Epithelial cell of esophagus (primary cell): ENCODE data around the gene DKK3.

ENCODE experiments used
- DNase-seq: peaks from one replicate; pipeline ENCODE4 v3.0.0; 2010; ENCODE audit warnings: low read depth
- H3K4me3 ChIP-seq: 2 replicates; pipeline ENCODE4 v1.5.1; 2011; ENCODE audit warnings: mild to moderate bottlenecking, low read length, control low read depth
- TF ChIP-seq, protein P1 (sequence below): IDR thresholded peaks from 2 replicates; pipeline ENCODE4 v1.5.1; 2011; ENCODE audit warnings: low read depth, mild to moderate bottlenecking, low read length, control low read depth, inconsistent platforms; ENCODE audit not compliant: insufficient read depth; ENCODE audit errors: missing control alignments

DKK3 gene

DNA sequence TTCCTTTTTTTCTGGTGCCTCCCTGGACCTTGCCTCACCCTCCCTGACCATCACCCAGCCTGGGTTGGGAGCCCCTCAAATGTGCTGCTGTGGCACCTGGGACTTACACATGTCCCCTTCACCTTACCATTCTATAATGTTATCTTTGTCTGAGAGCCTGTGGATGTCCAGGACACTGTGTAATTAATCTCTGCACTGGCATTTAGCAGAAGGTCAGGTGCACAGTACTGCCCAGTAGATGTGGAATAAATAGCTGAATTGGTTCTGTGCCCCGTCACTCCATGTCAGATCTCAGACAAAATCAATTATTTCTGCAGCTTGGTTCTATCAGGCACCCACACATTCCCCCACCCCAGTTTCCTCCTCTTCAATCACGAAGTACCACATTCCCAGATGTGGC is 19.9 kb upstream of the DKK3 start:
- DNase-seq, result no peak
- TF ChIP-seq, protein P1, sequence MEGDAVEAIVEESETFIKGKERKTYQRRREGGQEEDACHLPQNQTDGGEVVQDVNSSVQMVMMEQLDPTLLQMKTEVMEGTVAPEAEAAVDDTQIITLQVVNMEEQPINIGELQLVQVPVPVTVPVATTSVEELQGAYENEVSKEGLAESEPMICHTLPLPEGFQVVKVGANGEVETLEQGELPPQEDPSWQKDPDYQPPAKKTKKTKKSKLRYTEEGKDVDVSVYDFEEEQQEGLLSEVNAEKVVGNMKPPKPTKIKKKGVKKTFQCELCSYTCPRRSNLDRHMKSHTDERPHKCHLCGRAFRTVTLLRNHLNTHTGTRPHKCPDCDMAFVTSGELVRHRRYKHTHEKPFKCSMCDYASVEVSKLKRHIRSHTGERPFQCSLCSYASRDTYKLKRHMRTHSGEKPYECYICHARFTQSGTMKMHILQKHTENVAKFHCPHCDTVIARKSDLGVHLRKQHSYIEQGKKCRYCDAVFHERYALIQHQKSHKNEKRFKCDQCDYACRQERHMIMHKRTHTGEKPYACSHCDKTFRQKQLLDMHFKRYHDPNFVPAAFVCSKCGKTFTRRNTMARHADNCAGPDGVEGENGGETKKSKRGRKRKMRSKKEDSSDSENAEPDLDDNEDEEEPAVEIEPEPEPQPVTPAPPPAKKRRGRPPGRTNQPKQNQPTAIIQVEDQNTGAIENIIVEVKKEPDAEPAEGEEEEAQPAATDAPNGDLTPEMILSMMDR, result no peak
- no peak overlapping the region for H3K4me3 ChIP-seq

DNA sequence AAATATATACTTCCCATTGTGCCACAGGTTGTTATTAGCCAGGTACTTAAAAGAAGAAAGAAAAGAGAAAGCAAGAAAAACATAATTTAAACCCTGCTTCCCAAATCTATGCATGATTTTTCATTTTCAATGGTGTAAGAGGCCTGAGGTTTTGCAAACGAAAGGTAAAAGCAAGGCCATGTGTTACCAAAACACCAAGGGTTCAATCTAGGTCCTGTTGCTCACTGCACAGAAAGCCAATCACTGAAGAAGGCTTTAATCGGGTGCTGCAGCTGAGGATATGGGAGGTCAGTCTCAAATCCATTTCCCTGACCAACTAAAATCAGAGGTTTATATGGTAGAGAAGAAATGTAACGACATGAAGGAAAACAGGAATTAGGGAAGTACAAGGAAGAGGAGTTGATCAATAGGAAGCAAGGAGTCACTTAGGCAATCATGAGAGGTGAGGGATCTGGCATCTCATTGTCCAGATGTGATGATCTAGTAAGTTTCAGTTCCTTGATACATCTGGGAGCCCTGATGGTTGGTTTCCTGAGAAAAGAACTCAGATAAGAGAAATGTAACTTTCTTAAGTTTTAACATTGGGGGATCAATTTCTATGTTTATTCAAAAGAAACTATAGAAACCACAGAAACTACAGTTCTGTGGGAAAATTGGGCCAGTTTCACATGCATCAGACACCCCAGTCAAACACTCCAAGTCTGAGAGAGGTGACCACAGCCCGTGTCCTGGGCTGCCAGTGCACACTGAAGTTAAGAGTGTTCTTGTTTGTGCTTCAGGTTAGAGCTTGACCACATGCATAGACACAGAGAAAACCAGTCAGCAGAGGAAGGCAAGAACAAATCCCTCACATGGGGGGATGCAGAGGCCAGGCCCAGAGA is 18.1 kb upstream of the DKK3 start:
- TF ChIP-seq, protein P1, result no peak
- H3K4me3 ChIP-seq, result no peak overlapping the region
- DNase-seq, result no peak

DNA sequence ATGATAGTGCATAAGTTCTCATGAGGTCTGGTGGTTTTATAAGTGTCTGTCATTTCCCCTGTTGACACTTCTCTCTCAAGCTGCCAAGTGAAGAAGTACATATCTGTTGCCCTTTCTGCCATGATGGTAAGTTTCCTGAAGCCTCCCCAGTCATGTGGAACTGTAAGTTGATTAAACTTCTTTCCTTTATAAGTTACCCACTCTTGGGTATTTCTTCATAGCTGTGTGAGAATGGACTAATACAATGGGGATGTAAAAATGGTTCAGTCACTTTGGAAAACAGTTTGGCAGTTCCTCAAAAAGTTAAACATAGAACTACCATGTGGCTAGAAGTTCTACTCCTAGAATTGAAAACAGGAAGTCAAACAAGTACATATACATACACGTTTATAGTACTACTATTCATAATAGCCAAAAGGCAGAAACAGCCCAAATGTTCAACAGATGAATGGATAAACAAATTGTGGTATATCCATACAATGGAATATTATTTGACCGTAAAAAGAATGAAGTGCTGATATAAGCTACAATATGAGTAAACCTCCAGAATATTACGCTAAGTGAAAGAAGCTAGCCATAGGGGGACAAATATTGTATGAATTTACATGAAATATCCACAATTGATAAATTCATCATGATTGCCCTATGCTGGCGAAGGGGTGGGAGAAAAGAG is 16.0 kb upstream of the DKK3 start:
- TF ChIP-seq, protein P1, result no peak
- no peak for DNase-seq

DNA sequence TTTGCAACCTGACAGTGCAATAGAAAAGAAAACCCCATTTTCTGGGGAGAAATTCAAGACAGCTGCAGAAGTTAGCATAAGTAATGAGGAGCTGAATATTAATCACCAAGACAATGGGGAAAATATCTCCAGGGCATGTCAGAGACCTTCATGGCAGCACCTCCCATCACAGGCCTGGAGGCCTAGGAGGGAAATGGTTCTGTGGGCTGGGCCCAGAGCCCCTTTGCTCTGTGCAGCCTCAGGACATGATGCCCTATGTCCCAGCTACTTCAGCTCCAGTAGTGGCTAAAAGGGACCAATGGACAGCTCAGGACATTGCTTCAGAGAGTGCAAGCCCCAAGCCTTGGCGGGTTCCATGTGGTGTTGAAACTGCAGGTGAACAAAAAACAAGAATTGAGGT is 14.6 kb upstream of the DKK3 start:
- TF ChIP-seq, protein P1, result no peak
- no peak overlapping the region for H3K4me3 ChIP-seq
- DNase-seq, result no peak

More for the DNA sequence above, 16.0 kb upstream of the DKK3 start:
- H3K4me3 ChIP-seq, result no peak overlapping the region

DNA sequence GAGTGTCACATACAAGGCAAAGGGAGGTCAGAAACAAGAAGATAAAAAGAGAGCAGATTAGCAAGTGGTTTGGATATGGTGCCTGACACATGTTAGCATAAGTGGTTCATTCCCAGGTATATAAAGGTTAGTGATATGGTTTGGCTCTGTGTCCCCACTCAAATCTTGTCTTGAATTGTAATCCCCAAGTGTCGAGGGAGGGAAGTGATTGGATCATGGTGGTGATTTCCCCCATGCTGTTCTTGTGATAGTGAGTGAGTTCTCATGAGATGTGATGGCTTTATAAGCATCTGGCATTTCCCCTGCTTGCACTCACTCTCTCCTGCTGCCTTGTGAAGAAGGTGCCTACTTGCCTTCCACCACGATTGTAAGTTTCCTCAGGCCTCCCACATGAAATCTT is 12.1 kb upstream of the DKK3 start:
- no peak overlapping the region for H3K4me3 ChIP-seq
- TF ChIP-seq, protein P1, result no peak
- DNase-seq, result no peak

DNA sequence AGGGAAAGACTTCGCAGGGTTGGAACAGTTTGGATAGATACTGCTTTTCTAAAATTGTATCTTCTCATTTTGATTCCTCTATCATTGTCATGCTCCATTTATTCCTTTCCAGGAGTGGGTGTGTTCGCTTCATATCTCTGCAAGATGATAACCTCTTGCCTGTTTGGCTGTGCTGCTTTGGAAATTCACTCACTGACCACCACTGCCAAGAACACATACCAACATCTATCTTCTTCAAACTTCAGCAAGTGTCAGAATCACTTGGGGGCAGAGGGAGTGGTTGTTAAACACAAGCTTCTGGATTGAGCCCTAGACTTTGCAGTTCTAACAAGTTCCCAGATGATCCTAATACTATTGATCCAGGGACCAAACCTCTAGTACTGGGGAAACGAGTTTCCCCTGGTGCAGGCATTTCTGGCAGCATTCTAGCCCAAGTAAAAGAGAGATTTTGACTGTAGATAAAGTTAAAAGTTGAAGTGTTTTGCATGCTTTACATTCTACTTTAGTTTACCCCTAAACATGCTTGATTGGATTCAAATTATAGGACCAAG is 11.5 kb upstream of the DKK3 start:
- TF ChIP-seq, protein P1, result no peak
- H3K4me3 ChIP-seq, result no peak overlapping the region
- no peak for DNase-seq
